ENCODE results near the gene F12. TPM values are rescaled to one million over a fixed set of nuclear protein-coding genes. Genes with fewer than 3 reads are reported as not detected.

The F12 gene
- polyA plus RNA-seq, 1 of the 3 experiments (the other 2 are of a cell fraction) = 4.3 TPM

DNA sequence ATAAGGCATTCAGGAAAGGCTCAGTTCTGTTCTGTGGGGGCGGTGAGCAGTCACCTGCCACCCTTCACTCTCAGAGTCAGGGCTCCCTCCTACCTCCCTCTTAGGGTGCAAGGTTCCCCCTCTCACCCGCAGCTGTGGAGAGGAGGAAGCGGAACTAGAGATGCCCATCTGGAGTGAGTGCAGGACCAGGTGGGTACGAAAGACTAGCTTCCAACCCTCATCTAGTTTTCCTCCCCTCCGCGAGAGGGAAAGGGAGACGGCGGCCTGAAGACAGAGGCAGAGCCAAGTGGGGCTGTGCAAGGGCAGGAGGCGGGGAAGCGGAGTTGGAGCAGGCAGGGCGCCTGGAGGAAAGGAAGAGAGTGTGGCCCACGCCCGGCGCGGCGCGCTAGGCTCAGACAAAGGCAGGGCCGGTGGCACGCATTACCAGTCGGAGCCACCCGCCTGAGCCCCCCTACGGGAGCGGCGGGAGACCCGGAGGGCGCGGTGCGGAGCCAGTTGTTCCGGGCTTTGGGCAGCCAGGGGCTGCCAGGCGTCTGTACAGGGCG is 44.6 kb upstream of the F12 start:
- H3K9me3 ChIP-seq = no peaks in the 10 kb centered on the region
- no peak overlapping the region for H3K9ac ChIP-seq
- no peak for DNase-seq
- no peaks in the 10 kb centered on the region for H3K9me2 ChIP-seq
- peaks cover 19 to 83% of the 10 kb centered on the region in 2 experiments for H3K4me1 ChIP-seq (ENCODE audit: control insufficient read depth in 1 of 2, insufficient read depth in 2 of 2, low read depth in 1 of 2, low read length in 1 of 2)
- H3K4me2 ChIP-seq = peak overlapping the region; percentile 74; the same call in 1 of the 2 replicates
- peak overlapping the region; percentile 61 to 91; a peak in 3 of 4 replicates for H3K27ac ChIP-seq (ENCODE audit: low read depth in 2 of 2, low read length in 1 of 2)
- 41% methylated on average over 19 of the region's 31 CpGs for WGBS (ENCODE audit: low lambda C conversion rate)
- H3K79me2 ChIP-seq (ENCODE audit: insufficient read depth) = peaks cover 3% of the 10 kb centered on the region; the same call in 1 of the 2 replicates
- peaks cover 33% of the 10 kb centered on the region for H3F3A ChIP-seq (replicated peaks; ENCODE audit: insufficient read depth)
- H2AFZ ChIP-seq (ENCODE audit: low read depth) = no peak overlapping the region
- peak overlapping the region; percentile 47 to 48; a peak in 2 of 4 replicates for H3K4me3 ChIP-seq (ENCODE audit: low read depth in 2 of 2, low read length in 1 of 2)
- CTCF ChIA-PET = interaction anchor here (0.7 to 15.5 kb wide), 28 partner anchors 8 to 145 kb away, joined by 3 to 375 read pairs (median 6); partner anchors contain the start of genes DBN1, F12, GRK6 and PDLIM7
- peaks cover 49% of the 10 kb centered on the region for H4K20me1 ChIP-seq (ENCODE audit: insufficient read depth)
- TF ChIP-seq YY1 (IDR thresholded peaks at IDR 0.05; ENCODE audit: low read depth) (no peak), POLR2AphosphoS5 (IDR thresholded peaks at IDR 0.05; ENCODE audit: low read depth, low read length) (no peak), MAX (IDR thresholded peaks at IDR 0.05; ENCODE audit: low read depth) (no peak), EP300 (IDR thresholded peaks at IDR 0.05; ENCODE audit: borderline replicate concordance in 1 of 2, low read depth in 1 of 2, low read length in 1 of 2) (no peak), EZH2phosphoT487 (IDR thresholded peaks at IDR 0.05; ENCODE audit: borderline replicate concordance, low read depth) (no peak), NFIC (IDR thresholded peaks at IDR 0.05; ENCODE audit: borderline replicate concordance) (no peak), NRF1 (IDR thresholded peaks at IDR 0.05; ENCODE audit: low read depth, low read length) (no peak), RCOR1 (IDR thresholded peaks at IDR 0.05; ENCODE audit: low read length) (no peak), FOSL2 (IDR thresholded peaks at IDR 0.05; ENCODE audit: borderline replicate concordance, low read depth) (no peak), MXI1 (IDR thresholded peaks at IDR 0.05; ENCODE audit: low read depth, low read length) (no peak), GATA2 (CRISPR knock-in tag; IDR thresholded peaks at IDR 0.05) (no peak), RXRA (IDR thresholded peaks at IDR 0.05; ENCODE audit: borderline replicate concordance, low read depth) (no peak), RFX5 (IDR thresholded peaks at IDR 0.05; ENCODE audit: low read length) (no peak), FOXM1 (IDR thresholded peaks at IDR 0.05; ENCODE audit: low read depth) (no peak), RAD21 (IDR thresholded peaks at IDR 0.05; ENCODE audit: low read length) (no peak), FOXJ3 (CRISPR knock-in tag; IDR thresholded peaks at IDR 0.05) (no peak), REST (IDR thresholded peaks at IDR 0.05; ENCODE audit: low read depth, low read length) (no peak), JUND (IDR thresholded peaks at IDR 0.05) (no peak)
- TF ChIP-seq, protein P1, sequence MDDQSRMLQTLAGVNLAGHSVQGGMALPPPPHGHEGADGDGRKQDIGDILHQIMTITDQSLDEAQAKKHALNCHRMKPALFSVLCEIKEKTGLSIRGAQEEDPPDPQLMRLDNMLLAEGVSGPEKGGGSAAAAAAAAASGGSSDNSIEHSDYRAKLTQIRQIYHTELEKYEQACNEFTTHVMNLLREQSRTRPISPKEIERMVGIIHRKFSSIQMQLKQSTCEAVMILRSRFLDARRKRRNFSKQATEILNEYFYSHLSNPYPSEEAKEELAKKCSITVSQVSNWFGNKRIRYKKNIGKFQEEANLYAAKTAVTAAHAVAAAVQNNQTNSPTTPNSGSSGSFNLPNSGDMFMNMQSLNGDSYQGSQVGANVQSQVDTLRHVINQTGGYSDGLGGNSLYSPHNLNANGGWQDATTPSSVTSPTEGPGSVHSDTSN (IDR thresholded peaks at IDR 0.05) = no peak
- POLR2A ChIA-PET = interaction anchor here (1.1 to 4.9 kb wide), 7 partner anchors 10 to 64 kb away, joined by 3 to 72 read pairs (median 7); no protein-coding TSS in a partner anchor
- peaks cover 13 to 22% of the 10 kb centered on the region in 2 experiments for H3K36me3 ChIP-seq (replicated peaks in 1 of 2; ENCODE audit: control insufficient read depth in 1 of 2, insufficient read depth in 2 of 2, low read length in 1 of 2)
- no peaks in the 10 kb centered on the region for H3K27me3 ChIP-seq (ENCODE audit: insufficient read depth)
